Measurements from ENCODE around the gene RANGAP1. TPM values are rescaled to one million over a fixed set of nuclear protein-coding genes. Genes with fewer than 3 reads are reported as not detected.
"Not testable (repeated sequence)": the region's sequence is repeated elsewhere in the genome, so short reads cannot be mapped to it uniquely, and the experiment has no call there.

The RANGAP1 gene
- polyA plus RNA-seq, 12 donors, result 23.1 to 30.2 (median 27.1) TPM; not detected in 1

GRCh38 chr22:41261541-41262249 lies 24.3 kb downstream of the RANGAP1 start:
- DNase-seq, result no peak

DNA sequence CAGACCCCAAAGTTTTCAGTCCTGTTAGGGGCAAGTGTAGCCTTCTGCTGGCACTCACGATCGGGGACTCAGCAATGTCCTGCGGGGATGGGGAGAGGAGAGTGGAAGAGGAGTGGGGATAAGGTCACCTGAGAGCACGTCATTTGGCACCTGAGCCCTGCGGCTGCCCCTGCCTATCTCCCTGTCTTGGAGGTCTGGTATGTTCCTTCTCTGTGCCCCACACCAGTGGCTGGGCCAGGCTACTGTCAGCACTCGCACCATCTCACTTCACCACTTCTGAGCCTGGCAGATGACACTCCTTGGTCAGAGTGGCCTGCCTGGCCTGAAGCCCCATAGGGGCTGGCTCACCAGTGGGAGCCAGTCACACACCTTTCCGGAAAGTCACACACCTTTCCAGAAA lies 25.1 kb downstream of the RANGAP1 start:
- no peak for DNase-seq

- not testable (repeated sequence) for DNase-seq
Measured at GRCh38 chr22:41259756-41260155, 26.2 kb downstream of the RANGAP1 start.

DNA sequence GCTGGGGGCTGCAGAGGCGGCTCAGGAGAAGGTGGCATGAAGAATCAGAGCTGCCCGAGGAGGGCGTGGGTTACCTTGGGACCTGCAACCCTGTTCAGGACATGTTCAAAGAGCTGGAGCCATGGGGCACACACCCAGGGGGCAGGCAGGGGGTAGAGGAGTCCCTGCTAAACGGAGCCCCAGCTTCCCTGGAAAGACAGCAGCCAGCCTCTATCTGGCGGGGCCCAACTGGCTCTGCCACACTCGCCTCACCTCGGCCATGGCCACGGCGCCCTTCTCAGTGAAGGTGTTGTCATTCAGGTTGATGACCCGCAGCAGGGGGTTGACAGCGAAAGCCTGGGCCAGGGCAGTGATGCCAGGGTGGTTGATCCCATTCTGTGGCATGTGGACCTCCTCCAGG lies 28.3 kb downstream of the RANGAP1 start:
- DNase-seq, result no peak

- DNase-seq, result no peak
Measured at GRCh38 chr22:41256254-41257253, 29.4 kb downstream of the RANGAP1 start.

DNA sequence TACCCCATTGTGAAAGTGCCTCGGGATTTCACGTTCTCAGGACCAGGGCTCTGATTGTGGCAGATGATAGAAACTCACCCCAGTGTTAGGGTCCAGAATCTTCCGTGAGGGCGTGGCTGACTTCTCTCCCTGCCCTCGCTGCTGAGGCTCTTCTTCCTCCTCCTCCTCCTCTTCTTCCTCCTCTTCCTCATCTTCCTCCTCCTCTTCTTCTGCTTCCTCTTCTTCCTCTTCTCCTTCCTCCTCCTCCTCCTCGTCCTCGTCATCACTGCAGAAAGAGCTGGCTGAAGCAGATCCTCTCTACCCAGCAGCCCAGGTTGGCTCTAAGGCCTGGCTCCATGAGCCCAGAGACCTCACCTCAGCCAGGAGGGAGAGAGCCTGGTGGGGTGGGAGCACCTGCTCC lies 31.8 kb downstream of the RANGAP1 start:
- DNase-seq, result no peak

DNA sequence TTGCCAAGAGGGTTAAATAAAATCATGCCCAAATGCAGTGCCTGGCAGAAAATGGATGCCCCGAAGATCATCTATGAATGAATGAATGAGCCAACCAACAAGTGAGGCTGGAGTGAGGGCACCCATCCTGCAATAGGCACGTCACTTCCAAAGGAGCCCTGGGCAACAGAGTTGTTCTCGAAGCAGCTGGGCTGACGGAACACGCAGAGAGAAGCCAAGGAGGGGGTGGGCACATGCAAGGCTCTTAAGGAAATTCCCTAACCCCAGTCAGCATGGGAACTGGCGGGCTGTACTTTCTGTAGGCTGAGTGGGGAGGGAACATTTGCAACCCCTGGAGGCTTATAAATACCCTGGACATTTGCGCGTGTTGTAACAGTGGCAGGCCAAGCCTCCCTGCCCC lies 33.6 kb downstream of the RANGAP1 start:
- DNase-seq, result no peak

- DNase-seq, result no peak
Measured at GRCh38 chr22:41250127-41250526, 35.9 kb downstream of the RANGAP1 start.

GRCh38 chr22:41249442-41249841 lies 36.5 kb downstream of the RANGAP1 start:
- no peak for DNase-seq

- no peak for DNase-seq
Measured at GRCh38 chr22:41248758-41249157, 37.2 kb downstream of the RANGAP1 start.

DNA sequence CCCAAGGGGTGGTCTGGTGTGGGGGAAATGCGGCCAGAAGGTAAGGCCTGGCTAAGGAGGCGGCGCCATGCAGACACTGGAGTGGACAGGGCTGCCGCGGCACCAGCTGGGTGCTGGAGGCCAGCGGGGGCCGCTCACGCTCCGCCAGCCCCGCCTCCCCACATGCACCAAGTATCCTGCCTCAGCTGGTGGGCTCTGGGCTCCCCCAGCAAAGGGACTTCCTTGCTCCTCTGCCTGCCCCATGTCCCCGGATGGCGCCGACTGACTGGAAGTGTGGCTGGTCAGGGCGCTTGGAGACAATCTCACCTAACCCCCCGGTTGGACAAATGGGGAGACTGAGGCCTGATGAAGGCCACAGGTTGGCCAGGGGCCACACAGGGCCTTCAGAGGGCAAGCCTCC lies 37.7 kb downstream of the RANGAP1 start:
- DNase-seq, result no peak

- no peak for DNase-seq
Measured at GRCh38 chr22:41247703-41248102, 38.3 kb downstream of the RANGAP1 start.

- DNase-seq, result no peak
Measured at GRCh38 chr22:41245917-41246499, 40.0 kb downstream of the RANGAP1 start.

DNA sequence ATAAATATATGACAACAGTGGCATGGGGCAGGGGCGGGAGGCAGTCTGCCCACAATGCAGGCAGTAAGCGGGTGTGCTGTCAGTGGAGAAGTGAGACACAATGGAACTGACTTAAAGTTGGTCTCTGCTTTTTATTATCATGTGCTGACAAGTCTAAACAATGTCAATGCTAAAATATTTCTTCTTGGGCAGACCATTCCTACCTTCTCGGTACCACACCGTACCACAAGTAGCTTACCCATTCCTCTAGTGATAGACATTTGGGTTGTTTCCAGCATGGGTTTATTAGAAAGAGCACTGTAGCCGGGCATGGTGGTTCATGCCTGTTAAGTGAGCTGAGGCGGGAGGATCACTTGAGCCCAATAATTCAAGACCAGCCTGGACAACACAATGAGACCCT lies 42.6 kb downstream of the RANGAP1 start:
- DNase-seq, result no peak

DNA sequence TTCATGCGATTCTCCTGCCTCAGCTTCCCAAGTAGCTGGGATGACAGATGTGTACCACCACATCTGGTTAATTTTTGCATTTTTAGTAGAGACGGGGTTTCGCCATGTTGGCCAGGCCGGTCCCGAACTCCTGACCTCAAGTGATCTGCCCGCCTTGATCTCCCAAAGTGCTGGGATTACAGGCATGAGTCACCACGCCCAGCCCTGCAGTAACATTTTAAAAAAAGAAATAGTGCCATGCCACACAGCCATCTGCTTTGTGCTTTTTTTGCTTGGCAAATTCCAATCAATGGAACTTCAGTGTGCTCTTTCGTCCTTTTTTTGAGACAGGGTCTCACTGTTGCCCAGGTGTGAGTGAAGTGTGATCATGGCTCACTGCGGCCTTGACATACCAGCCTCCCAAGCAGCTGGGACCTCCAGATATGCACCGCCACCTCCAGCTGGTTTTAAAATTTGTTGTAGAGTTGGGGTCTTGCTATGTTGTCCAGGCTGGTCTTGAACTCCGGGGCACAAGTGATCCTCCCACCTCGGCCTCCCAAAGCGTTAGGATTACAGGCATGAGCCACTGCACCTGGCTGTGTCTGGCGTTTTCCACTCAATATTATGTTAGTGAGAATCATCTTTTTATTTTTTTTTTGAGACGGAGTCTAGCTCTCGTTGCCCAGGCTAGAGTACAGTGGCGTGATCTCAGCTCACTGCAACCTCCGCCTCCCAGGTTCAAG lies 43.4 kb downstream of the RANGAP1 start:
- no peak for DNase-seq

- DNase-seq, result no peak
Measured at GRCh38 chr22:41241133-41241676, 44.8 kb downstream of the RANGAP1 start.

DNA sequence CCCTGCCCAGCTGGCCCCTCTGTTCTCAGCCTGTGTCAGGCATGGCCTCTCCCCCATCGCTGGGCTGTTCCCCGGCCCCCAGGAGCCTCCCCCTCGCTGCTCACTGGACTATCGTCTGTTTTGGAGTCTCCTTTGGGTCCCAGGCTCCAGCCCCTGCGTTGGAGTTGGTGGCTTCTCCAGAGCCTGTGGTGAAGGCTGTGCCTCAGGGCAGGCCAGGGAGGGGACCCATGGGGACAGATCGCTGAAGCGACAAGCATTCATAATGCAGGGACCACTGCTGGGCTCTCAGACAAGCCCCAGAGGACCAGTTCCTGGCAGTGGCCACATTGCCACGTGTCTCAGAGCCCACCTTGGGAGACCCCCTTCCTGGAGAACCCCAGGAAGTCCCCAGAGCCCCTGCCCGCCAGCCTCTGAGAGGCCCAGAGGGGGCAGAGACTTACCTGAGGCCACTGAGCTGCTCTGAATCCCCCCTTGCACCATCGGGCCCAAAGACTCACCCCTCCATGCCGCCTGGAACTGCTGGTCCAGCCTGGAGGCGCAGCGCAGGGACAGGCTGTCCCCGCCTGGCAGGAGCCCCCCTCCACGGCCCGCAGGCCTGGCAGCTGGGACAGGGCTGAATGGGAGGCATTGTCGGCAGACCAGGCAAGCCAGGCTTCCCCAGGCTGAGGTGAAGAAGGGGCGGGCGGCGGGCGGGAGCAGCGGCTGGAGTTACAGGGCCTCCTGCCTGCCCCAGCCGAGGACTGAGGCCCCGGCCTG lies 45.4 kb downstream of the RANGAP1 start, which contains the start of gene CHADL:
Gene CHADL, minus strand, starts transcription at position 555 of the 756 bp plus-strand sequence. Its CDS starts 50 bp downstream, at position 505.
- DNase-seq, result no peak

- DNase-seq, result no peak
Measured at GRCh38 chr22:41239443-41240128, 46.4 kb downstream of the RANGAP1 start.

DNA sequence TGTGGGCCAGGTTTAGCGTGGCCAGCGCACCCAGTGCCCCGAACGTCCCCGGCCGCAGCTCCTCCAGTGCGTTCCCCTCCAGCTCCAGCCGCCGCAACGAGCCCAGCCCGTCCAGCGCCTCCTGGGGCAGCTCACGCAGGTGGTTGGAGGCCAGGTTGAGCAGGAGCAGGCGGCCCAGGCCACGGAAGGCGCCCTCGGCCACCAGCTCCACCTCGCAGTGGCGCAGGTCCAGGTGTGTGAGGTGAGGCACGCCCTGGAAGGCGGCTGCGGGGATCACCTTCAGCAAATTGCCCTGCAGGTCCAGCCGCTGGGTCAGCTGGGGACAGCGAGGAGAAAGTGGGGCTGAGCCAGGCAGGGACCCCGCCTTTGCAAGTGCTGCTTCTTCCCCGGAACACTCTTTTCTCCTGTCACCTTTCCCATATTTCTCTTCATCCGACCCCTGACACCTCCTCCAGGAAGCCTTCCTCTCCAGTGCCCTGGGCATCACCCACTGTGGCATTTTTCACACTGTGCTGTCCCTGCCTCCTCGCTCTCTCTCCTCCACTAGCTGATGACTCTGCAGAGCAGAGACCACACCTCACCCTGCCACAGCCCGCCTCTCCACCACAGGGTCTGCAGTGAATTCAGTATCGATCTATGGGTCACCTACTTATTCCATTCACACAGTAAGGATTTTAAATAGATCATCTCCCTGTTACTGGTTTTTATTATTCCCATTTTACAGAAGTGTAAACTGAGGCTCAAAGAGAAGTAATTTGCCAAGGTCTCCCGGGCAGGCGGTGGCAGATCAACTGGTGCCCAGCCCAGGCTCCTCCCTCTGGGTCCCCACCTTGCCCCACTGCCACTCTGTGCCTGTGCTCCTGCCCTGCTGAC lies 47.2 kb downstream of the RANGAP1 start:
- no peak for DNase-seq
